ENCODE data around the gene SMAD2. TPM values are rescaled to one million over a fixed set of nuclear protein-coding genes. Genes with fewer than 3 reads are reported as not detected.
"Not testable (repeated sequence)": the region's sequence is repeated elsewhere in the genome, so short reads cannot be mapped to it uniquely, and the experiment has no call there.

The SMAD2 gene
- polyA plus RNA-seq, 4 donors, result 22.4 to 84.9 (median 35.3) TPM

DNA sequence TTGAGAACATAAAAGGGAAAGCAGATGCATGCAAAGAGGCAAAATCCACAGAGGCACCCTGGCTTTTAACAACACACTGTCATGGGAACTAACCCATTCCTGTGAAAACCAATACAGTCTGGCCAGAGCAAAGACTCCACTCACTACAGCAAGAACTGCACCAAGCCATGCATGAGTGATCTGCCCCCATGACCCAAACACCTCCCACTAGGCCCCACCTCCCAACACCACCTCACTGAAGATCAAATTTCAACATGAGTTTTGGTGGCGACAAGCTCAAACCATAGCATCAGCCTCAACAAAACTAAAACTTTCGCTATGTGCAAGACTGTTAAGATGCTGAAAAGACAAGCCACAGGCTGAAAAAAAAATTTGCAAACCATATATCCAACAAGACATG lies 162.8 kb downstream of the SMAD2 start:
- H3K4me3 ChIP-seq (ENCODE audit: low read depth in 1 of 3, low read length in 3 of 3), result no peak overlapping the region
- no peaks in the 10 kb centered on the region for H3K9me3 ChIP-seq (ENCODE audit: control insufficient read depth in 2 of 2, insufficient read depth in 1 of 2, low read depth in 1 of 2, low read length in 1 of 2)
- H3K27me3 ChIP-seq (ENCODE audit: control insufficient read depth in 3 of 3, insufficient read depth in 3 of 3, low read length in 3 of 3), result no peaks in the 10 kb centered on the region
- FAIRE-seq (no peak), DNase-seq (no peak)
- no peak overlapping the region for H3K27ac ChIP-seq (ENCODE audit: low read depth in 1 of 3, low read length in 2 of 3)
- WGBS, 3 donors, result 68 to 81% (median 75%) methylated on average over 2 of the region's 2 CpGs
- H3K4me1 ChIP-seq (ENCODE audit: control insufficient read depth in 3 of 3, insufficient read depth in 2 of 3, low read depth in 1 of 3, low read length in 2 of 3), result no peaks in the 10 kb centered on the region
- H3K36me3 ChIP-seq (ENCODE audit: control insufficient read depth in 3 of 3, insufficient read depth in 2 of 3, low read depth in 1 of 3, low read length in 3 of 3), result no peaks in the 10 kb centered on the region

DNA sequence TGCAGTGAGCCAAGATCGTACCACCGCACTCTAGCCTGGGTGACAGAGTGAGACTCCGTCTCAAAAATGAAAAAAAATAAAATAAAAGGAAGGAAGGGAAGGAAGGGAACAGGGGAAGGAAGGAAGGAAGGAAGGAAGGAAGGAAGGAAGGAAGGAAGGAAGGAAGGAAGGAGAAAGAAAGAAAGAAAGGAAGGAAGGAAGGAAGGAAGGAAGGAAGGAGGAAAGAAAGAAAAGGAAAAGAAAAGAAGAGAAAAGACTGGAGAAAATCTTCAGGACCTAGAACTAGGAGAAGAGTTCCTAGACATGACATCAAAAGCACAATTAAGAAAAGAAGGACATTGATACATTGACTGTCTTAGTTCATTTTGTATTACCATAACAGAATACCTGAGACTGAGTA lies 163.3 kb downstream of the SMAD2 start:
- WGBS, 3 donors, result 95 to 97% (median 96%) methylated on average over 3 of the region's 3 CpGs
- FAIRE-seq, result not testable (repeated sequence)

More for the DNA sequence above, 163.3 kb downstream of the SMAD2 start:
- not testable (repeated sequence) for H3K4me1 ChIP-seq (ENCODE audit: control insufficient read depth in 3 of 3, insufficient read depth in 2 of 3, low read depth in 1 of 3, low read length in 2 of 3); H3K4me3 ChIP-seq (ENCODE audit: low read depth in 1 of 3, low read length in 3 of 3); DNase-seq; H3K27ac ChIP-seq (ENCODE audit: low read depth in 1 of 3, low read length in 2 of 3); H3K27me3 ChIP-seq (ENCODE audit: control insufficient read depth in 3 of 3, insufficient read depth in 3 of 3, low read length in 3 of 3); H3K36me3 ChIP-seq (ENCODE audit: control insufficient read depth in 3 of 3, insufficient read depth in 2 of 3, low read depth in 1 of 3, low read length in 3 of 3); H3K9me3 ChIP-seq (ENCODE audit: control insufficient read depth in 2 of 2, insufficient read depth in 1 of 2, low read depth in 1 of 2, low read length in 1 of 2)

All from small intestine (tissue), 7 donors.